Calu3 (cell line): ENCODE results near the gene IRS2. TPM values are rescaled to one million over a fixed set of nuclear protein-coding genes. Genes with fewer than 3 reads are reported as not detected.

ENCODE experiments used
- BruUV-seq: library from RNA; stranded (reverse); fragments of 400-500 nt; replicated peaks from 2 replicates; lab custom pipeline; 2021; lab: Mats Ljungman, UMichigan
- CTCF ChIA-PET: fragments of 300-600 bp; sonication (Branson Sonifier 250); formaldehyde crosslinking; loops from one replicate; lab custom pipeline; 2022; ENCODE audit warnings: antibody characterized with exemption; lab: Charles Lee
- DNase-seq: peaks from one replicate; pipeline ENCODE4 v3.0.0; 2022
- H3K27ac Mint-ChIP-seq: one replicate; pipeline ENCODE4 v1.8.0; 2022; ENCODE audit warnings: mixed read lengths; ENCODE audit not compliant: unreplicated experiment
- H3K27me3 Mint-ChIP-seq: one replicate; pipeline ENCODE4 v1.8.0; 2022; ENCODE audit warnings: mixed read lengths; ENCODE audit not compliant: unreplicated experiment
- H3K36me3 Mint-ChIP-seq: one replicate; pipeline ENCODE4 v1.8.0; 2022; ENCODE audit warnings: mild to moderate bottlenecking, moderate library complexity, mixed read lengths; ENCODE audit not compliant: insufficient read depth, unreplicated experiment
- H3K4me1 Mint-ChIP-seq: one replicate; pipeline ENCODE4 v1.8.0; 2022; ENCODE audit warnings: mild to moderate bottlenecking, low read depth, mixed read lengths; ENCODE audit not compliant: unreplicated experiment
- H3K4me3 Mint-ChIP-seq: one replicate; pipeline ENCODE4 v1.8.0; 2022; ENCODE audit warnings: mild to moderate bottlenecking, low read depth, moderate library complexity, mixed read lengths; ENCODE audit not compliant: unreplicated experiment
- H3K9me3 Mint-ChIP-seq: one replicate; pipeline ENCODE4 v1.8.0; 2022; ENCODE audit warnings: low read depth, mixed read lengths; ENCODE audit not compliant: unreplicated experiment
- CTCF ChIP-seq: fragments of 200-600 bp; IDR thresholded peaks from one replicate; pipeline ENCODE4 v1.8.0; 2022; ENCODE audit warnings: antibody characterized with exemption; ENCODE audit not compliant: unreplicated experiment
- intact Hi-C: fragments of 100-400 bp; cut with micrococcal nuclease; formaldehyde crosslinking; loops from one replicate; pipeline ENCODE4 v1.10.0; 2022; ENCODE audit not compliant: unreplicated experiment
- total RNA-seq: library from RNA; stranded (reverse); gene quantifications from 2 replicates; pipeline ENCODE4 v1.2.3, GENCODE V29; 2022

The IRS2 gene
- total RNA-seq, 1 experiment from 2014 or later, result 5.4 TPM

DNA sequence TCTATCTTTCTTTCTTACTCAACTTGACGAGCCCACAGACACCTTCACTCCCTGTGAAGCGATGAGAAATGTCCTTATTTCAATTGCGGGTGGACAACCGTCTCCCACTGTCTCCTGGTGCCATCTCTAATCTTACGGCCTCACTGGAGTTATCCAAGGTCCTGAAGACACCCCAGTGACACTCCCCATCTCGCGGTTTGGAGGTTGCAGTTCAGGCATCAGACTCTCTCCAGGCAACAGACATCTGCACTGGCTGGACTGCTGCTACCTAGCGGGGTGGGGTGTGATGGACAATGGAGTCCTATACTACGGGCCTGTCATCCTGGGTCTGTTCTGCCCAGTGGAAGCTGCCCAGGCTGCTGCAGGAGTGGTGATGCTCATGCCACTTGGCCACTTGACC, 18.3 kb upstream of the IRS2 start:
- Mint-ChIP-seq H3K9me3 (no peaks in the 10 kb centered on the region), H3K36me3 (no peaks in the 10 kb centered on the region), H3K4me1 (no peaks in the 10 kb centered on the region), H3K27ac (no peak overlapping the region), H3K4me3 (no peak overlapping the region), H3K27me3 (no peaks in the 10 kb centered on the region)
- no TSS peak for BruUV-seq
- intact Hi-C loops, result no loop called here
- TF ChIP-seq CTCF, result no peak
- no peak for DNase-seq
- CTCF ChIA-PET, result no interaction called here

- Mint-ChIP-seq H3K27me3 (no peaks in the 10 kb centered on the region), H3K4me3 (no peak overlapping the region), H3K9me3 (no peaks in the 10 kb centered on the region), H3K36me3 (no peaks in the 10 kb centered on the region), H3K4me1 (no peaks in the 10 kb centered on the region), H3K27ac (no peak overlapping the region)
- CTCF ChIA-PET, result no interaction called here
- no TSS peak for BruUV-seq
- no peak for DNase-seq
- intact Hi-C loops, result no loop called here
- TF ChIP-seq CTCF, result no peak
Measured at GRCh38 chr13:109803825-109804224, 17.4 kb upstream of the IRS2 start.

DNA sequence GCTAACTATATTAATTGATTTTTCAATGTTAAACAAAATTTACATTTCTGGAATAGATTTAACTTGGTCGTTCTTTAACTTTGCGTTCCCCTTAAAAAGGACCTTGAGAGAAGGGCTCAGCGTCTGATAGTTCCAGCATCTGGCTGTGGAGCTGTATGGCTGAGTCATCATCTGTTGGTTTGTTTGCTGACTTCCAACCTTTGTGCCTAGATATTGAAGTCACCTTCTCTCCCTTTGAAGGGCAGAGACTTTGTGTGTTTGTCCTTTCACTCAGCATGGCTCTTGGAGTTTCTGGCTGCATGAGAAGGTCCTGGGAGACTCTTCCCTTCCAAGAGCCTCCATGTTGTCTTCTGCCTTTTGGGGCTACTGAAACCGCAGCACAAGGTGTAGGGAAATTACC, 16.6 kb upstream of the IRS2 start:
- no peaks in the 10 kb centered on the region for H3K27me3 Mint-ChIP-seq
- CTCF ChIA-PET, result no interaction called here
- H3K4me1 Mint-ChIP-seq, result no peaks in the 10 kb centered on the region
- H3K9me3 Mint-ChIP-seq, result no peaks in the 10 kb centered on the region
- H3K27ac Mint-ChIP-seq, result no peak overlapping the region
- no TSS peak for BruUV-seq
- no peak for TF ChIP-seq CTCF
- DNase-seq, result no peak
- H3K36me3 Mint-ChIP-seq, result no peaks in the 10 kb centered on the region
- intact Hi-C loops, result no loop called here
- no peak overlapping the region for H3K4me3 Mint-ChIP-seq

DNA sequence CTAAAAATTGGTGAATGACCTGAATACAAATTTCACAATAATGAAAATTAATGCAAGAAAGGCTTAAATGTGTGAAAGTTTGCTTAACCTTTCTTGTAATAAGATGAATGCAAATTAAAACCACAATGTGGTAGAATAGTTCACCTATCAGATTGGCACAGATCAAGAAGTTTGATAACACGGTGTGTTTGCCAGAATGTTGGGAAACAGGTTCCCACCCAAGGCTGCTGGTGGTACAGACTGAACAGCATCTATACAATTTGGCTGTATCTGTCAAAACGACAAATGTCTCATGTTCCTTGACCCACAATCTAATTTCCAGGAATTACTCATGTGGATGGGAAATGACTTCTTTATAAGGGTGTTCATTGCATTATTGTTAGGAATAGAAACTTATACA, 8.6 kb upstream of the IRS2 start:
- Mint-ChIP-seq H3K36me3 (no peaks in the 10 kb centered on the region), H3K27me3 (peaks cover 15% of the 10 kb centered on the region), H3K27ac (no peak overlapping the region), H3K4me3 (no peak overlapping the region), H3K9me3 (no peaks in the 10 kb centered on the region), H3K4me1 (no peaks in the 10 kb centered on the region)
- no peak for TF ChIP-seq CTCF
- CTCF ChIA-PET, result no interaction called here
- BruUV-seq, result no TSS peak
- DNase-seq, result no peak
- intact Hi-C loops, result loop anchor here (10.0 kb wide), 1 partner anchor 70 kb away; no protein-coding TSS in a partner anchor
